H9 (cell line): ENCODE measurements around the gene AFMID. TPM values are rescaled to one million over a fixed set of nuclear protein-coding genes. Genes with fewer than 3 reads are reported as not detected.

ENCODE experiments used
- DNase-seq: peaks from one replicate; pipeline ENCODE4 v3.0.0-alpha.2; 2017
- H2AFZ ChIP-seq: one replicate; pipeline ENCODE4 v1.6.1; 2013; ENCODE audit warnings: mild to moderate bottlenecking, low read length, control low read depth, moderate library complexity
- H2AK5ac ChIP-seq: 2 replicates; pipeline ENCODE4 v1.6.1; 2013; ENCODE audit warnings: low read length, control low read depth, mixed read lengths; ENCODE audit not compliant: insufficient read length
- H2BK120ac ChIP-seq: one replicate; pipeline ENCODE4 v1.6.1; 2013; ENCODE audit warnings: low read depth, mild to moderate bottlenecking, low read length, control low read depth, inconsistent platforms; ENCODE audit not compliant: poor library complexity, severe bottlenecking
- H2BK12ac ChIP-seq: 2 replicates; pipeline ENCODE4 v1.6.1; 2013; ENCODE audit warnings: low read length, control low read depth, mixed read lengths, low read depth; ENCODE audit not compliant: insufficient read length
- H2BK15ac ChIP-seq: 2 replicates; pipeline ENCODE4 v1.6.1; 2013; ENCODE audit warnings: low read depth, low read length, control low read depth
- H2BK20ac ChIP-seq: one replicate; pipeline ENCODE4 v1.6.1; 2013; ENCODE audit warnings: low read depth, mild to moderate bottlenecking, low read length, control low read depth, inconsistent platforms; ENCODE audit not compliant: poor library complexity, severe bottlenecking
- H2BK5ac ChIP-seq: 2 replicates; pipeline ENCODE4 v1.6.1; 2013; ENCODE audit warnings: low read length, control low read depth, mixed read lengths; ENCODE audit not compliant: insufficient read length
- H3K14ac ChIP-seq: 2 replicates; pipeline ENCODE4 v1.6.1; 2013; ENCODE audit warnings: low read length, control low read depth; ENCODE audit not compliant: insufficient read depth
- H3K18ac ChIP-seq: 2 replicates; pipeline ENCODE4 v1.6.1; 2013; ENCODE audit warnings: low read depth, mild to moderate bottlenecking, mixed read lengths, low read length, control low read depth; ENCODE audit not compliant: insufficient read length
- H3K23ac ChIP-seq: 2 replicates; pipeline ENCODE4 v1.6.1; 2013; ENCODE audit warnings: low read length, control low read depth, mixed read lengths, low read depth; ENCODE audit not compliant: insufficient read length
- H3K23me2 ChIP-seq: 2 replicates; pipeline ENCODE4 v1.6.1; 2013; ENCODE audit warnings: low read depth, mild to moderate bottlenecking, mixed read lengths, low read length, control low read depth; ENCODE audit not compliant: insufficient read length, poor library complexity, severe bottlenecking
- H3K27ac ChIP-seq: 2 replicates; pipeline ENCODE4 v1.5.1; 2013; ENCODE audit warnings: low read length, control low read depth, mixed read lengths, low read depth; ENCODE audit not compliant: insufficient read length
- H3K27me3 ChIP-seq: 2 replicates; pipeline ENCODE4 v1.6.1; 2013; ENCODE audit warnings: low read length, control low read depth, inconsistent platforms; ENCODE audit not compliant: insufficient read depth
- H3K4ac ChIP-seq: 2 replicates; pipeline ENCODE4 v1.6.1; 2013; ENCODE audit warnings: low read depth, mild to moderate bottlenecking, control low read depth, inconsistent platforms, low read length, moderate library complexity
- H3K4me1 ChIP-seq: 2 replicates; pipeline ENCODE4 v1.6.1; 2013; ENCODE audit warnings: low read length, control low read depth, inconsistent platforms; ENCODE audit not compliant: insufficient read depth
- H3K4me2 ChIP-seq: 2 replicates; pipeline ENCODE4 v1.6.1; 2013; ENCODE audit warnings: low read length, control low read depth, mixed read lengths; ENCODE audit not compliant: insufficient read length, insufficient read depth
- H3K56ac ChIP-seq: 2 replicates; pipeline ENCODE4 v1.6.1; 2013; ENCODE audit warnings: low read depth, mild to moderate bottlenecking, mixed read lengths, low read length, control low read depth; ENCODE audit not compliant: insufficient read length
- H3K79me1 ChIP-seq: 2 replicates; pipeline ENCODE4 v1.6.1; 2013; ENCODE audit warnings: low read depth, mild to moderate bottlenecking, moderate library complexity, low read length, control low read depth, inconsistent platforms; ENCODE audit not compliant: insufficient read depth, poor library complexity, severe bottlenecking
- H3K79me2 ChIP-seq: 2 replicates; pipeline ENCODE4 v1.6.1; 2013; ENCODE audit warnings: low read length, control low read depth, inconsistent platforms; ENCODE audit not compliant: insufficient read depth
- H3K9ac ChIP-seq: 2 replicates; pipeline ENCODE4 v1.6.1; 2013; ENCODE audit warnings: low read length, control low read depth, mixed read lengths; ENCODE audit not compliant: insufficient read length; ENCODE audit errors: extremely low read depth
- H3K9me3 ChIP-seq: one replicate; pipeline ENCODE4 v1.6.1; 2013; ENCODE audit warnings: low read depth, low read length, inconsistent platforms; ENCODE audit not compliant: control insufficient read depth
- H3T11ph ChIP-seq: one replicate; pipeline ENCODE4 v1.6.1; 2013; ENCODE audit warnings: mild to moderate bottlenecking, low read length, control low read depth, inconsistent platforms
- H4K20me1 ChIP-seq: one replicate; pipeline ENCODE4 v1.6.1; 2013; ENCODE audit not compliant: control insufficient read depth, insufficient read length, insufficient read depth
- H4K5ac ChIP-seq: 2 replicates; pipeline ENCODE4 v1.6.1; 2013; ENCODE audit warnings: low read depth, mild to moderate bottlenecking, mixed read lengths, low read length, control low read depth; ENCODE audit not compliant: insufficient read length
- H4K8ac ChIP-seq: replicated peaks from 2 replicates; pipeline ENCODE4 v1.6.1; 2013; ENCODE audit warnings: low read length, control low read depth, mixed read lengths, low read depth; ENCODE audit not compliant: insufficient read length
- H4K91ac ChIP-seq: 2 replicates; pipeline ENCODE4 v1.6.1; 2013; ENCODE audit warnings: low read depth, mild to moderate bottlenecking, moderate library complexity, mixed read lengths, low read length, control low read depth; ENCODE audit not compliant: insufficient read length
- H3K27ac Mint-ChIP-seq, 3 experiments: 2 replicates in 2 of 3; 3 replicates in 1 of 3; pipeline ENCODE4 v1.8.0; 2020 to 2021; ENCODE audit warnings: mixed read lengths in 3 of 3, mild to moderate bottlenecking in 1 of 3, moderate library complexity in 1 of 3
- H3K27me3 Mint-ChIP-seq: 2 replicates; pipeline ENCODE4 v1.8.0; 2021; ENCODE audit warnings: low read depth, mild to moderate bottlenecking, moderate library complexity, mixed read lengths
- H3K36me3 Mint-ChIP-seq, 3 experiments: 2 replicates in 2 of 3; 3 replicates in 1 of 3; pipeline ENCODE4 v1.8.0; 2020 to 2021; ENCODE audit warnings: low read depth in 3 of 3, mixed read lengths in 3 of 3; ENCODE audit not compliant: insufficient read depth in 1 of 3
- H3K4me1 Mint-ChIP-seq, 2 experiments: 2 replicates each; pipeline ENCODE4 v1.8.0; 2020; ENCODE audit warnings: mixed read lengths in 2 of 2
- H3K4me3 Mint-ChIP-seq, 2 experiments: 2 replicates in 1 of 2; 3 replicates in 1 of 2; pipeline ENCODE4 v1.8.0; 2020 to 2021; ENCODE audit warnings: mild to moderate bottlenecking in 2 of 2, mixed read lengths in 2 of 2, moderate library complexity in 1 of 2
- H3K9me3 Mint-ChIP-seq, 2 experiments: 2 replicates in 1 of 2; 3 replicates in 1 of 2; pipeline ENCODE4 v1.8.0; 2020; ENCODE audit warnings: mild to moderate bottlenecking in 2 of 2, mixed read lengths in 2 of 2, moderate library complexity in 1 of 2
- WGBS: extraction: QIAGEN DNeasy Blood & Tissue Kit; methylation state at CpG from one replicate; pipeline ENCODE4 v1.1.7; 2013; ENCODE audit warnings: missing lambda C conversion rate, low lambda C conversion rate, mixed read lengths; ENCODE audit not compliant: insufficient read length; ENCODE audit errors: extremely low coverage; 5-methylcytosine and 5-hydroxymethylcytosine counted together
- total RNA-seq: library from RNA; stranded (reverse); gene quantifications from 2 replicates; pipeline ENCODE4 v1.2.1, GENCODE V29; 2021
- TF ChIP-seq, protein P1 (sequence below): fragments of 200-600 bp; sonication (generic); conservative IDR thresholded peaks from 3 replicates; pipeline ENCODE4 v1.8.0; 2021; ENCODE audit warnings: antibody characterized with exemption, mild to moderate bottlenecking

Gene AFMID
- total RNA-seq, 1 experiment from 2014 or later: 64.1 TPM

DNA sequence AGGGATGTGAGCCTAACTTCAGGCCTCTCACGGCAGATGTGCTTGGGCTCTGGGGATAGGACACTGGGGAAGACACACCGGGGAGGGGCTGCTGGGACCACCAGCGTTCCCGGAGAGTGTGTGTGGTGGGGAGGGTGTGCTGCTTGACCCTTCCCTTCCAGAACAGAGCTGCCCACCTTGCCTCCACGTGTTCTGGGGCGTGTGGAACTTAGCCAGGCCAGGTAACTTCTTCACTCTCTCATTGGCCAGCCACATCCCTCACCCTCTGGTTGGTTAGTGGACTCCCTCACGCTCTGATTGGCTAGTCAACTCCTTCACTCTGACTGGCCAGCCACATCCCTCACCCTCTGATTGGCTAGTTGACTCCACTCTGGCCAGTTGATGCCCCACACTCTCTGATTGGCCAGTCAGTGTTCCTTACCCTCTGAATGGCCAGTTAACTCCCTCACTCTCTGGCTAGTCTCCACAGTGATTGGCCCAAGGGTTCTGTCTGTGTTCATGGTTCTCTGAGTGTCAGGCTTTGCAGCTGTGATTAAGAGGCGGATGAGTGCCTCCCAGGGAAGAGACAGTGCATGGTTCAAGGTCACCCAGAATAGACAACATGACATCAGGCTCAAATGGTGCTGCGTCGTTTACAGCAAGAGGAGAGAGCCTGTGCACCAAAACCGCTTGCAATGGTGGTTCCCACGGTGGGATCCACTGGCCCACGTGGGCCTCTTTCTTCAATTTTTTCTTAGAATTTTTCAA, 54.3 kb downstream of the AFMID start:
- H3K27ac Mint-ChIP-seq: peak overlapping the region in 1 of 3 experiments; percentile 57; a peak in 1 of 7 replicates
- H2BK15ac ChIP-seq: no peak overlapping the region
- peak; percentile 83 for DNase-seq
- H2BK20ac ChIP-seq: no peak overlapping the region
- no peaks in the 10 kb centered on the region for H3K79me1 ChIP-seq
- no CpG with 5 or more reads among the region's 13 CpGs for WGBS
- no peaks in the 10 kb centered on the region for H4K20me1 ChIP-seq
- H3K79me2 ChIP-seq: no peaks in the 10 kb centered on the region
- H3K14ac ChIP-seq: no peak overlapping the region
- no peak overlapping the region for H2BK5ac ChIP-seq
- no peak overlapping the region for H4K91ac ChIP-seq
- no peak overlapping the region for H3K23ac ChIP-seq
- no peak overlapping the region for H2BK120ac ChIP-seq
- no peak overlapping the region for H2AK5ac ChIP-seq
- H3K27ac ChIP-seq: no peak overlapping the region
- H3K4ac ChIP-seq: no peak overlapping the region
- peaks cover 2% of the 10 kb centered on the region; the same call in 1 of the 2 replicates for H3K27me3 Mint-ChIP-seq
- no peaks in the 10 kb centered on the region for H3K27me3 ChIP-seq
- no peaks in the 10 kb centered on the region for H3K4me1 ChIP-seq
- H3T11ph ChIP-seq: no peak overlapping the region
- H3K4me1 Mint-ChIP-seq: peaks cover 2 to 15% of the 10 kb centered on the region in 2 experiments
- H3K4me3 Mint-ChIP-seq: no peak overlapping the region
- no peak overlapping the region for H2AFZ ChIP-seq
- peaks cover 2 to 5% (median 3%) of the 10 kb centered on the region in 3 experiments; a peak in 3 of 7 replicates for H3K36me3 Mint-ChIP-seq
- no peak overlapping the region for H3K56ac ChIP-seq
- H3K9me3 ChIP-seq: no peaks in the 10 kb centered on the region
- no peak overlapping the region for H4K5ac ChIP-seq
- no peak overlapping the region for H4K8ac ChIP-seq
- no peak overlapping the region for H3K18ac ChIP-seq
- no peaks in the 10 kb centered on the region for H3K23me2 ChIP-seq
- no peak overlapping the region for H3K4me2 ChIP-seq
- H3K9ac ChIP-seq: no peak overlapping the region
- peaks cover 4 to 10% of the 10 kb centered on the region in 2 experiments for H3K9me3 Mint-ChIP-seq
- no peak overlapping the region for H2BK12ac ChIP-seq
- TF ChIP-seq, protein P1, sequence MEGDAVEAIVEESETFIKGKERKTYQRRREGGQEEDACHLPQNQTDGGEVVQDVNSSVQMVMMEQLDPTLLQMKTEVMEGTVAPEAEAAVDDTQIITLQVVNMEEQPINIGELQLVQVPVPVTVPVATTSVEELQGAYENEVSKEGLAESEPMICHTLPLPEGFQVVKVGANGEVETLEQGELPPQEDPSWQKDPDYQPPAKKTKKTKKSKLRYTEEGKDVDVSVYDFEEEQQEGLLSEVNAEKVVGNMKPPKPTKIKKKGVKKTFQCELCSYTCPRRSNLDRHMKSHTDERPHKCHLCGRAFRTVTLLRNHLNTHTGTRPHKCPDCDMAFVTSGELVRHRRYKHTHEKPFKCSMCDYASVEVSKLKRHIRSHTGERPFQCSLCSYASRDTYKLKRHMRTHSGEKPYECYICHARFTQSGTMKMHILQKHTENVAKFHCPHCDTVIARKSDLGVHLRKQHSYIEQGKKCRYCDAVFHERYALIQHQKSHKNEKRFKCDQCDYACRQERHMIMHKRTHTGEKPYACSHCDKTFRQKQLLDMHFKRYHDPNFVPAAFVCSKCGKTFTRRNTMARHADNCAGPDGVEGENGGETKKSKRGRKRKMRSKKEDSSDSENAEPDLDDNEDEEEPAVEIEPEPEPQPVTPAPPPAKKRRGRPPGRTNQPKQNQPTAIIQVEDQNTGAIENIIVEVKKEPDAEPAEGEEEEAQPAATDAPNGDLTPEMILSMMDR: no peak
